ENCODE results near the gene BCL2L2. TPM values are rescaled to one million over a fixed set of nuclear protein-coding genes. Genes with fewer than 3 reads are reported as not detected.

BCL2L2 gene
- total RNA-seq, 2 donors from 2014 or later = 1.7 to 2.3 TPM

GRCh38 chr14:23296012-23296777 is 10.4 kb upstream of the BCL2L2 start:
- Mint-ChIP-seq H3K27ac (no peak overlapping the region), H3K36me3 (peaks cover 0 to 16% of the 10 kb centered on the region in 2 donors), H3K9me3 (no peaks in the 10 kb centered on the region)
- no peak for ATAC-seq
- no peak for DNase-seq (ENCODE audit: low spot score in 2 of 2)

- H3K36me3 Mint-ChIP-seq = peaks cover 0 to 16% of the 10 kb centered on the region in 2 donors
- ATAC-seq (no peak), DNase-seq (ENCODE audit: low spot score in 2 of 2) (no peak)
Measured at GRCh38 chr14:23297096-23297495, 9.5 kb upstream of the BCL2L2 start.

GRCh38 chr14:23297611-23298277 is 8.9 kb upstream of the BCL2L2 start:
- no peak for ATAC-seq
- Mint-ChIP-seq H3K27ac (peak overlapping the region in 1 of 2 donors; percentile 41), H3K36me3 (peaks cover 5 to 20% of the 10 kb centered on the region in 2 donors)

More at GRCh38 chr14:23297096-23297495, 9.5 kb upstream of the BCL2L2 start:
- no peak overlapping the region for H3K27ac Mint-ChIP-seq
- no peaks in the 10 kb centered on the region for H3K9me3 Mint-ChIP-seq

GRCh38 chr14:23299211-23299957 is 7.2 kb upstream of the BCL2L2 start:
- DNase-seq (ENCODE audit: low spot score in 2 of 2) (no peak), ATAC-seq (no peak)
- H3K27ac Mint-ChIP-seq = peak overlapping the region in 1 of 2 donors; percentile 97
- no peaks in the 10 kb centered on the region for H3K9me3 Mint-ChIP-seq
- peaks cover 6 to 22% of the 10 kb centered on the region in 2 donors for H3K36me3 Mint-ChIP-seq

More at GRCh38 chr14:23297611-23298277, 8.9 kb upstream of the BCL2L2 start:
- DNase-seq (ENCODE audit: low spot score in 2 of 2) = no peak
- no peaks in the 10 kb centered on the region for H3K9me3 Mint-ChIP-seq

GRCh38 chr14:23299986-23300686 is 6.5 kb upstream of the BCL2L2 start:
- no peaks in the 10 kb centered on the region for H3K9me3 Mint-ChIP-seq
- peak overlapping the region; percentile 91 to 97 for H3K27ac Mint-ChIP-seq
- DNase-seq (ENCODE audit: low spot score in 2 of 2) (no peak), ATAC-seq (no peak)
- peaks cover 6 to 22% of the 10 kb centered on the region in 2 donors for H3K36me3 Mint-ChIP-seq

GRCh38 chr14:23300687-23301223 is 5.9 kb upstream of the BCL2L2 start:
- peak overlapping the region; percentile 91 to 97 for H3K27ac Mint-ChIP-seq
- peak in 1 of 2 donors; percentile 27 for DNase-seq (ENCODE audit: low spot score in 2 of 2)
- H3K9me3 Mint-ChIP-seq = no peaks in the 10 kb centered on the region
- ATAC-seq = no peak
- peaks cover 6 to 22% of the 10 kb centered on the region in 2 donors for H3K36me3 Mint-ChIP-seq

GRCh38 chr14:23301288-23301968 is 5.2 kb upstream of the BCL2L2 start:
- ATAC-seq (peak; percentile 82 to 83), DNase-seq (ENCODE audit: low spot score in 2 of 2) (peak; percentile 99 to 100)
- H3K9me3 Mint-ChIP-seq = no peaks in the 10 kb centered on the region
- H3K27ac Mint-ChIP-seq = peak overlapping the region; percentile 97
- H3K36me3 Mint-ChIP-seq = peaks cover 6 to 21% of the 10 kb centered on the region in 2 donors

- ATAC-seq (peak; percentile 18 to 28), DNase-seq (ENCODE audit: low spot score in 2 of 2) (no peak)
- peak overlapping the region; percentile 97 for H3K27ac Mint-ChIP-seq
- H3K36me3 Mint-ChIP-seq = peaks cover 6 to 16% of the 10 kb centered on the region in 2 donors
- H3K9me3 Mint-ChIP-seq = no peaks in the 10 kb centered on the region
Measured at GRCh38 chr14:23301969-23302289, 4.7 kb upstream of the BCL2L2 start.

GRCh38 chr14:23302290-23303225 is 4.1 kb upstream of the BCL2L2 start, which contains the start of gene PPP1R3E:
Gene PPP1R3E (minus strand): TSS chr14:23302859. CDS start chr14:23302576, 283 bp downstream.
- Mint-ChIP-seq H3K36me3 (peaks cover 6 to 13% of the 10 kb centered on the region in 2 donors), H3K9me3 (no peaks in the 10 kb centered on the region), H3K27ac (peak within 1 kb of the TSS; percentile 97 to 100)
- ATAC-seq (peak; percentile 52 to 63), DNase-seq (ENCODE audit: low spot score in 2 of 2) (peak; percentile 84 to 95)

GRCh38 chr14:23307146-23307530 is 505 bp downstream of the BCL2L2 start:
- H3K36me3 Mint-ChIP-seq = peaks cover 6% of the 10 kb centered on the region in 2 donors
- DNase-seq (ENCODE audit: low spot score in 2 of 2) (no peak), ATAC-seq (no peak)
- H3K27ac Mint-ChIP-seq = peak overlapping the region in 1 of 2 donors; percentile 54
- H3K9me3 Mint-ChIP-seq = no peaks in the 10 kb centered on the region

- DNase-seq (ENCODE audit: low spot score in 2 of 2) (no peak), ATAC-seq (no peak)
- peak overlapping the region in 1 of 2 donors; percentile 18 for H3K27ac Mint-ChIP-seq
- no peaks in the 10 kb centered on the region for H3K9me3 Mint-ChIP-seq
- H3K36me3 Mint-ChIP-seq = no peaks in the 10 kb centered on the region
Measured at GRCh38 chr14:23307687-23308644, 1.3 kb downstream of the BCL2L2 start.

GRCh38 chr14:23308721-23309445 is 2.2 kb downstream of the BCL2L2 start:
- H3K9me3 Mint-ChIP-seq = no peaks in the 10 kb centered on the region
- DNase-seq (ENCODE audit: low spot score in 2 of 2) (no peak), ATAC-seq (no peak)
- no peaks in the 10 kb centered on the region for H3K36me3 Mint-ChIP-seq
- H3K27ac Mint-ChIP-seq = no peak overlapping the region

GRCh38 chr14:23310546-23310945 is 3.9 kb downstream of the BCL2L2 start:
- no peak for ATAC-seq
- no peak overlapping the region for H3K27ac Mint-ChIP-seq
- no peaks in the 10 kb centered on the region for H3K36me3 Mint-ChIP-seq
- H3K9me3 Mint-ChIP-seq = no peaks in the 10 kb centered on the region
- no peak for DNase-seq (ENCODE audit: low spot score in 2 of 2)

Data from activated naive CD4-positive, alpha-beta T cell treated with anti-CD3 and anti-CD28 coated beads, Interleukin-2, amount 50 U/mL, for 72 hours (primary cell).